Esophagus muscularis mucosa (tissue), 3 donors: Measurements from ENCODE around the gene EN1.

ENCODE experiments used
- POLR2A ChIP-seq: fragments of 450-650 bp; IDR thresholded peaks from one replicate; pipeline ENCODE4 v1.6.1; 2017; ENCODE audit warnings: antibody characterized with exemption, moderate library complexity, mild to moderate bottlenecking, low read depth
- POLR2AphosphoS5 ChIP-seq, 2 donors: sonication (generic); formaldehyde crosslinking; IDR thresholded peaks; one replicate each; pipeline ENCODE4 v1.6.1; 2017; ENCODE audit warnings: antibody characterized with exemption in 2 of 2
- TF ChIP-seq, protein P1 (sequence below), 3 experiments: fragments of 200-600 bp in 2 of 3; fragments of 450-650 bp in 1 of 3; sonication (generic) in 2 of 3; IDR thresholded peaks; one replicate each; pipeline ENCODE4 v1.5.1; 2017 to 2019; ENCODE audit warnings: antibody characterized with exemption in 3 of 3, mild to moderate bottlenecking in 2 of 3, moderate library complexity in 1 of 3

DNA sequence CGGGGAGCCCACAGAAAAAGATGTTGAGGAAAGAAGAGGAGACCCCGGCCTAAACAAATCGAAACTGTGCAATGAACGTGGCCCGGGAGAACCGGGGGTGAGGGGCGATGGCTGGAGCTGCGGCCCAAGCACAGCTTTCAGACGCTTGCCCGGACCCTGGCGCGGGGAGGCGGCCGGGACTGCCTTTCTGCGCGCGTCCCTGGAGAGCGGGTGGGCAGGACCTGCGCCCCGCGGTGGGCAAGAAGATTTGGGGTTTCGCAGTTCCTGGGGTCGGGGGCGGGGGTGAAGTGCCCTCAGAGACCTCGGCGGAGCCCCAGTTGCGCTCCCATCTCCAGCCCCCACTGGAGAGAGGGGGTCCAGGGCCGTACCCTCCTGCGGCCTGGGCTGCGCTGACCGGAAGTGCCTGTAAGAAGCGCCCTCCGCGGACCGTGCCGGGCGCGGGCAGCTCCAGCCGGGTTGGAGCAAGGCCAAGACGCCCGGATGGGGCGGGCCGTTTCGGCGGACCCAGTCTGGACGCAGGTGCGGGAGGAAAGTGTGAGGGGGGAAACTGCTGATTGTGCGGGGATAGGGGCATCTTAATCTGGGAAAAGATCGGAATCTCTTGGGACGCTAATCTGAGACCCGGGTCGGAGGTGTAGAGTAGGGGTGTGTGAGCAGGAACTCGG, 11.6 kb downstream of the EN1 start:
- TF ChIP-seq, protein P1, sequence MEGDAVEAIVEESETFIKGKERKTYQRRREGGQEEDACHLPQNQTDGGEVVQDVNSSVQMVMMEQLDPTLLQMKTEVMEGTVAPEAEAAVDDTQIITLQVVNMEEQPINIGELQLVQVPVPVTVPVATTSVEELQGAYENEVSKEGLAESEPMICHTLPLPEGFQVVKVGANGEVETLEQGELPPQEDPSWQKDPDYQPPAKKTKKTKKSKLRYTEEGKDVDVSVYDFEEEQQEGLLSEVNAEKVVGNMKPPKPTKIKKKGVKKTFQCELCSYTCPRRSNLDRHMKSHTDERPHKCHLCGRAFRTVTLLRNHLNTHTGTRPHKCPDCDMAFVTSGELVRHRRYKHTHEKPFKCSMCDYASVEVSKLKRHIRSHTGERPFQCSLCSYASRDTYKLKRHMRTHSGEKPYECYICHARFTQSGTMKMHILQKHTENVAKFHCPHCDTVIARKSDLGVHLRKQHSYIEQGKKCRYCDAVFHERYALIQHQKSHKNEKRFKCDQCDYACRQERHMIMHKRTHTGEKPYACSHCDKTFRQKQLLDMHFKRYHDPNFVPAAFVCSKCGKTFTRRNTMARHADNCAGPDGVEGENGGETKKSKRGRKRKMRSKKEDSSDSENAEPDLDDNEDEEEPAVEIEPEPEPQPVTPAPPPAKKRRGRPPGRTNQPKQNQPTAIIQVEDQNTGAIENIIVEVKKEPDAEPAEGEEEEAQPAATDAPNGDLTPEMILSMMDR (IDR thresholded peaks at IDR 0.05): no peak
- TF ChIP-seq POLR2AphosphoS5 (IDR thresholded peaks at IDR 0.05): no peak
- TF ChIP-seq POLR2A: no peak
